Gastrocnemius medialis (tissue), 4 donors: ENCODE measurements around the gene TJP3. TPM values are rescaled to one million over a fixed set of nuclear protein-coding genes. Genes with fewer than 3 reads are reported as not detected.

Experiments
- ATAC-seq, 2 donors: fragments of 150-250 bp; one replicate each; pipeline ENCODE4 v1.9.1; 2016
- DNase-seq, 2 donors: peaks; one replicate each; pipeline ENCODE4 v3.0.0-alpha.2; 2019
- H3K27ac ChIP-seq, 4 donors: fragments of 200-600 bp; sonication (generic); 1 replicate in 1 of 4; 2 replicates in 3 of 4; pipeline ENCODE4 v1.5.1; 2016 to 2018; ENCODE audit warnings: mild to moderate bottlenecking in 2 of 4, moderate library complexity in 1 of 4
- H3K27me3 ChIP-seq, 3 donors: fragments of 200-600 bp; sonication (generic) in 2 of 3; 1 replicate in 1 of 3; 2 replicates in 2 of 3; pipeline versions ENCODE4 v1.5.1 to v1.6.0; 2016 to 2019; ENCODE audit warnings: mild to moderate bottlenecking in 1 of 3, moderate library complexity in 1 of 3
- H3K36me3 ChIP-seq, 2 donors: fragments of 200-600 bp; sonication (generic) in 1 of 2; one replicate each; pipeline ENCODE4 v1.5.1; 2017 to 2018
- H3K4me1 ChIP-seq, 2 donors: fragments of 200-600 bp; sonication (generic) in 1 of 2; one replicate each; pipeline ENCODE4 v1.5.1; 2016 to 2017; ENCODE audit warnings: mild to moderate bottlenecking in 2 of 2
- H3K4me3 ChIP-seq, 4 donors: fragments of 200-600 bp; sonication (generic) in 3 of 4; 1 replicate in 1 of 4; 2 replicates in 3 of 4; pipeline ENCODE4 v1.5.1; 2016 to 2019; ENCODE audit warnings: mild to moderate bottlenecking in 2 of 4
- H3K9me3 ChIP-seq, 3 donors: fragments of 200-600 bp; sonication (generic) in 2 of 3; 1 replicate in 1 of 3; 2 replicates in 2 of 3; pipeline ENCODE4 v1.5.1; 2016 to 2019
- CTCF ChIP-seq, 5 experiments: fragments of 450-650 bp in 3 of 5; fragments of 200-600 bp in 2 of 5; sonication (generic) in 2 of 5; IDR thresholded peaks in 4 of 5; conservative IDR thresholded peaks in 1 of 5; 1 replicate in 4 of 5; 2 replicates in 1 of 5; pipeline ENCODE4 v1.5.1; 2016 to 2019; ENCODE audit warnings: antibody characterized with exemption in 5 of 5, mild to moderate bottlenecking in 3 of 5, moderate library complexity in 3 of 5
- POLR2A ChIP-seq, 2 donors: fragments of 450-650 bp; IDR thresholded peaks; one replicate each; pipeline ENCODE4 v1.6.1; 2017; ENCODE audit warnings: antibody characterized with exemption in 2 of 2, mild to moderate bottlenecking in 2 of 2, moderate library complexity in 2 of 2
- in situ Hi-C, 4 donors: fragments of 200-750 bp; cut with MboI; loops; one replicate each; pipeline versions ENCODE4 v1.15.0 to v1.8.0; 2017; ENCODE audit warnings: low sequenced_read_pairs in 4 of 4
- intact Hi-C: fragments of 100-400 bp; cut with DNase I; formaldehyde crosslinking; loops from one replicate; pipeline ENCODE4 v1.15.1; 2023; ENCODE audit warnings: low total_unique reads
- total RNA-seq, 4 donors: library from RNA; depleted of rRNA; stranded (reverse); fragments of >200 nt; gene quantifications; one replicate each; pipeline versions ENCODE4 v1.1.0 to v1.2.3, GENCODE V29; 2016

TJP3 gene
- total RNA-seq, 4 donors from 2014 or later, result 0.67 to 3.7 (median 1.7) TPM

- Histone ChIP-seq H3K27me3 (peaks cover 36 to 43% (median 38%) of the 10 kb centered on the region in 3 donors), H3K4me1 (no peaks in the 10 kb centered on the region), H3K4me3 (no peak overlapping the region), H3K9me3 (no peaks in the 10 kb centered on the region), H3K36me3 (no peaks in the 10 kb centered on the region), H3K27ac (no peak overlapping the region)
- TF ChIP-seq CTCF (IDR thresholded peaks at IDR 0.05 in 4 of 5, conservative IDR thresholded peaks at IDR 0.05 in 1 of 5) (no peak), POLR2A (IDR thresholded peaks at IDR 0.05) (no peak)
- DNase-seq (no peak), ATAC-seq (no peak)
- intact Hi-C loops (no loop called here), in situ Hi-C loops (no loop called here)
Measured at GRCh38 chr19:3725121-3725520, 16.9 kb downstream of the TJP3 start.

DNA sequence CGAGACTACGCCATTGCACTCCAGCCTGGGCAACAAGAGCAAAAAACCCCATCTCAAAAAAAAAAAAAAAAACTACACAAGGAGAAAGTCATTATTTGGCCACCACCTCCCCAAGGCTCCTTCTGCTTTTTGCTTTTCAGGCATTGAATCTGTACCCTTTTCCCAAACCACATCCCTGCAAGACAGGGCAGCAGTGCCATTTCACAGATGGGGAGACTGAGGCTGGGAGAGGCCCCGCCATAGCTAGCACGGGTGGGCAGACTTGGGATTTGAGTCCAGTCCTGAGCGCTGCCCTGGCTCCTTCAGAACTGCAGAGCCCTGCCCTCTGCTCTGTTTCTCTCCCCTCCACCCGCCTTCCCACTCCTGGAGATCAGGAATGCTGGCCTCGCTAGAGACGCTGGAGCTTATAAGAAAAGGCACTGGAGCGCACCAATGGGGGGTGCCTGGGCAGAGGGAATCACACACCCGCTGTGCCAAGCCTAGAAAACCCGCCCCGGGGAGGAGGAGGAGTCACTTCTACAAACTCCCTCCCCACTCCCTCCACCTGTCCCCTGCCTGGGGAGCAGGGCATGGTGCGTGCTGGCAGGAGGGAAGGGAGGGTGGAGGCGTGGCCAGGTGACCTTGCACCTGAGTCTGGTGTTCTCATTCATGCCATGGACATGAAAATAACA, 17.6 kb downstream of the TJP3 start:
- no peak for ATAC-seq
- Histone ChIP-seq H3K4me1 (no peaks in the 10 kb centered on the region), H3K27ac (no peak overlapping the region), H3K36me3 (no peaks in the 10 kb centered on the region), H3K9me3 (no peaks in the 10 kb centered on the region), H3K27me3 (peaks cover 30 to 37% (median 31%) of the 10 kb centered on the region in 3 donors), H3K4me3 (no peak overlapping the region)
- no peak for TF ChIP-seq POLR2A (IDR thresholded peaks at IDR 0.05)
- no peak for TF ChIP-seq CTCF (IDR thresholded peaks at IDR 0.05 in 4 of 5, conservative IDR thresholded peaks at IDR 0.05 in 1 of 5)
- intact Hi-C loops (no loop called here), in situ Hi-C loops (no loop called here)
- no peak for DNase-seq

DNA sequence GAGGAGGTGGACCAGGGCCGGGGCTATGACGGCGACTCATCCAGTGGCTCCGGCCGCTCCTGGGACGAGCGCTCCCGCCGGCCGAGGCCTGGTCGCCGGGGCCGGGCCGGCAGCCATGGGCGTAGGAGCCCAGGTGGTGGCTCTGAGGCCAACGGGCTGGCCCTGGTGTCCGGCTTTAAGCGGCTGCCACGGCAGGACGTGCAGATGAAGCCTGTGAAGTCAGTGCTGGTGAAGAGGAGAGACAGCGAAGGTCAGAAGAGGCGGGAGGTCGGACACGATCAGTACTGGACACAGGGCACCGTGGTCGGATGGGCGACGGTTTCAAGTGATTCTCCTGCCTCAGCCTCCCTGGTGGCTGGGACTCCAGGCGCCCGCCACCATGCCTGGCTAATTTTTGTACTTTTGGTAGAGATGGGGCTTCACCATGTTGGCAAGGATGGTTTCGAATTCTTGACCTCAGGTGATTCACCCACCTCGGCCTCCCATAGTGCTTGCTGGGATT, 22.3 kb downstream of the TJP3 start:
- no peaks in the 10 kb centered on the region for H3K4me1 ChIP-seq
- no peak overlapping the region for H3K4me3 ChIP-seq
- no peak overlapping the region for H3K27ac ChIP-seq
- TF ChIP-seq POLR2A (IDR thresholded peaks at IDR 0.05) (no peak), CTCF (IDR thresholded peaks at IDR 0.05 in 4 of 5, conservative IDR thresholded peaks at IDR 0.05 in 1 of 5) (no peak)
- intact Hi-C loops (no loop called here), in situ Hi-C loops (no loop called here)
- H3K9me3 ChIP-seq, result no peaks in the 10 kb centered on the region
- no peak for DNase-seq
- no peak for ATAC-seq
- H3K27me3 ChIP-seq, result no peaks in the 10 kb centered on the region
- H3K36me3 ChIP-seq, result no peaks in the 10 kb centered on the region

- intact Hi-C loops, result no loop called here
- DNase-seq (no peak), ATAC-seq (no peak)
- Histone ChIP-seq H3K27ac (no peak overlapping the region), H3K27me3 (peaks cover 0 to 4% (median 0%) of the 10 kb centered on the region in 3 donors), H3K9me3 (no peaks in the 10 kb centered on the region), H3K4me3 (no peak overlapping the region), H3K4me1 (no peaks in the 10 kb centered on the region), H3K36me3 (no peaks in the 10 kb centered on the region)
- TF ChIP-seq POLR2A (IDR thresholded peaks at IDR 0.05), result no peak
- no peak for TF ChIP-seq CTCF (IDR thresholded peaks at IDR 0.05 in 4 of 5, conservative IDR thresholded peaks at IDR 0.05 in 1 of 5)
- in situ Hi-C loops, result no loop called here
Measured at GRCh38 chr19:3732108-3732507, 23.9 kb downstream of the TJP3 start.
